NCI-H748 (cell line): ENCODE results near the gene ATP6V1G2.

ENCODE experiments used
- DNase-seq: peaks from one replicate; lab custom pipeline; 2025; ENCODE audit not compliant: unreplicated experiment; lab: John Stamatoyannopoulos, UW

ATP6V1G2 gene

GRCh38 chr6:31548544-31548873 lies 2.1 kb upstream of the ATP6V1G2 start:
- no peak for DNase-seq

GRCh38 chr6:31547727-31548543 lies 1.5 kb upstream of the ATP6V1G2 start:
- DNase-seq = no peak

- DNase-seq = peak; percentile 99
Measured at GRCh38 chr6:31546958-31547726, 734 bp upstream of the ATP6V1G2 start, which contains the start of gene NFKBIL1. TSS of gene NFKBIL1 (plus strand) at chr6:31547608. CDS start at chr6:31547695, 87 bp downstream.

GRCh38 chr6:31545291-31545690 lies 1.1 kb downstream of the ATP6V1G2 start:
- DNase-seq = no peak

GRCh38 chr6:31544676-31545075 lies 1.7 kb downstream of the ATP6V1G2 start:
- DNase-seq = no peak

GRCh38 chr6:31543639-31544038 lies 2.8 kb downstream of the ATP6V1G2 start:
- no peak for DNase-seq

GRCh38 chr6:31541658-31542521 lies 4.5 kb downstream of the ATP6V1G2 start, which contains the start of gene DDX39B:
TSS of gene DDX39B (minus strand) at chr6:31542003. CDS start at chr6:31540532, 1,471 bp downstream.
- DNase-seq = peak; percentile 99

- peak; percentile 80 for DNase-seq
Measured at GRCh38 chr6:31541059-31541657, 5.2 kb downstream of the ATP6V1G2 start.

- no peak for DNase-seq
Measured at GRCh38 chr6:31540640-31541039, 5.8 kb downstream of the ATP6V1G2 start.

- DNase-seq = no peak
Measured at GRCh38 chr6:31538805-31539400, 7.5 kb downstream of the ATP6V1G2 start.

- no peak for DNase-seq
Measured at GRCh38 chr6:31535538-31536324, 10.7 kb downstream of the ATP6V1G2 start.

- DNase-seq = no peak
Measured at GRCh38 chr6:31534521-31535040, 11.8 kb downstream of the ATP6V1G2 start.

GRCh38 chr6:31534011-31534410 lies 12.4 kb downstream of the ATP6V1G2 start:
- no peak for DNase-seq

- DNase-seq = no peak
Measured at GRCh38 chr6:31533455-31533841, 13.0 kb downstream of the ATP6V1G2 start.

- no peak for DNase-seq
Measured at GRCh38 chr6:31532644-31533454, 13.6 kb downstream of the ATP6V1G2 start.

- no peak for DNase-seq
Measured at GRCh38 chr6:31531771-31532643, 14.4 kb downstream of the ATP6V1G2 start.

- no peak for DNase-seq
Measured at GRCh38 chr6:31531162-31531561, 15.2 kb downstream of the ATP6V1G2 start.

- no peak for DNase-seq
Measured at GRCh38 chr6:31530659-31531058, 15.7 kb downstream of the ATP6V1G2 start.
